ENCODE measurements around the gene GUK1.

The GUK1 gene

DNA sequence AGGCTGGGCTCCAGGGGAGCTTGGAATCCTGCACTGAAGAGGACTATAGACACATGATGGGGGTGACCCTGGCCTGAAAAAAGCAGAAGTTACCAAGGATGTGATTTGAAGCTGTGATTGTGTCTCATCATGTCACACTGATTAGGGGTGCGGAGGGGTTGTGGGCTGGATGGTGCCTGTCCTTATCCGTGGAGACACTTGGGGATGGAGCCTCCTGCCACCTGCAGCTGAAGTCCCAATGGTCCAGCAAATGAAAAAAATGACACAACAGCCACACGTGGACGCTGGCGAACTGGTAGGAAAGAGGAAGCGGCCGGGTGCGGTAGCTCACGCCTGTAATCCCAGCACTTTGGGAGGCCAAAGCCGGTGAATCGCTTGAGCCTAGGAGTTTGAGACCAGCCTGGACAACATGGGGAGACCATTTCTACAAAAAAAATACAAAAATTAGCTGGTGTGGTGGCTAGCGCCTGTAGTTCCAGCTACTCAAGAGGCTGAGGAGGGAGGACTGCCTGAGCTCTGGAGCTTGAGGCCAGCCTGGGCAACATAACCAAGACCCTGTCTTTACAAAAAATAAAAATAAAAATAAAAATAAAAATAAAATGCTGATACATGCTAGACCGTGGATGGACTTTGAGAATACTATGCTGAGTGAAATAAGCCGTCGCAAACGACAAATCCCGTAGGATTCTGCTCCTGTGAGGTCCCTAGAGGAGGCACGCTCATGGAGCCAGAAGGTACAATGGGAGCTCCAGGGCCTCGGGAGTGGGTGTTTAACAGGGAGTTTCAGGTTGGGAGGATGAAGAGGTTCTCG, 24.7 kb downstream of the GUK1 start:
- no peak for DNase-seq

DNA sequence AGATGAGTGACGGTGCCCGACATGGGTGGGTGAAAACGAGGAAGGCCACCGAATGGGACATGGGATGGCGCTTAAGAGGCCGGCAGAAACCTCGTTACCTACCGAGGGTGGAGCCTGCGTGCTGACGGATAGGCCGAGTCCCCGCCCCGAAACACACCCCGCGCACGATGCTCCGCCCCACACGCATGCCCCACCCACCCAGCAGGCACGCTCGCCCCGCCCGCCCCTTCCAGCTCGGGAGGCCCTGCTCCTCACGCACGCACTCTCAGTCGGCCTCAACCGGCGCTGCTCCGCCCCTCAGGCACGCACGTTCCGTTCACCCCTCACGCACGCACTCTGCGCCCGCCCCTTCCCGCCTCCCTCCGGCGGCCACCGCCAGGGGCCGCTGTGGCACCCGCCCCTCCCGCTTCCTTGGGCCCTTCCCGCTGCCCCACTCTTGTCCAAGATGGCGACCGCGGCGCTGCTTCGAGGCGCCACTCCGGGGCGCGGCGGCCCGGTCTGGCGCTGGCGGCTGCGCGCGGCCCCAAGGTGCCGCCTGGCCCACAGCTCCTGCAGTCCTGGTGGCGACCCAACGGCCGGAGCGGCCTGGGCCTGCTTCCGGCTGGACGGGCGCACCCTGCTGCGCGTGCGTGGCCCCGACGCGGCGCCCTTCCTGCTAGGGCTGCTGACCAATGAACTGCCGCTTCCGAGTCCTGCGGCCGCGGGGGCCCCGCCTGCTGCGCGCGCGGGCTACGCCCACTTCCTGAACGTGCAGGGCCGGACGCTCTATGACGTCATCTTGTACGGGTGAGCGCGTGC, 25.5 kb downstream of the GUK1 start, which contains the start of gene IBA57:
Gene IBA57, plus strand, starts transcription at position 433 of the 798 bp plus-strand sequence. Its CDS starts 13 bp downstream, at position 446.
- peak; percentile 100 for DNase-seq

DNA sequence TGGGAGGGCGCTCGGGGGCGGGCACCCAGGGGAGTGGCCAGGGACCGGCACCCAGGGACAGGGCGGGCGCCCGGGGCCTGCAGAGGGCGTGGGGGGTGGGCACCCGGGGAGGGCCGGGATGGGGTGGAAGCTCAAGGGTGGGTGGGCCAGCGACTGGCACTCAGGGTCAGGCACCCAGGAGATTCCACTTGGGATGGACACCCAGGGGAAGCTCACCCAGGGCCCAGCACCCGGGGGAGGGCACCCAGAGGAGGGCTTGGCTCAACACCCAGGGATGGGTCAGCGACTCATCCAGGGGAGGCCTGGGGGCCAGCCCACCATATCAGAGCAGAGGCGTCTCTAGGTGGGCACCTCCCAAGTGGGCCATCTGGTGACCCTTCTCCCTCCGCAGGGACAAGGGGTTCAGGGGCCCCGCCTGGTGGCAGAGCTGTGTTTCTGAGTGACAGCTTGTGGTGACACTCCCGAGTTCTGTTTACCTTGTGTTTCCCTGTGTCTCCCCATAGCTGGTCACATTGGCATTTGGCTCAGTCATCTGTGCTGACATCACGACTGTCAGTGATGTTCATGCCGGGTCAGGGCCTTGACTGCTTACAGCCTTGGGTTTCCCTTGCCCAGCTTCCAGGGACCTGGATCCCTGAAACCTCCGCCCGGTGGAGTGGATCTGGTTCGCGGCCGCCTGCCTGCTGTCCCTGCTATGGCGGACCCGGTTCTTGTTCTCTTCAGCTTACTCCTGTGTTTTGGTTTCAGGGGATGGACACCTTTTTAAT, 26.3 kb downstream of the GUK1 start:
- peak; percentile 69 for DNase-seq

DNA sequence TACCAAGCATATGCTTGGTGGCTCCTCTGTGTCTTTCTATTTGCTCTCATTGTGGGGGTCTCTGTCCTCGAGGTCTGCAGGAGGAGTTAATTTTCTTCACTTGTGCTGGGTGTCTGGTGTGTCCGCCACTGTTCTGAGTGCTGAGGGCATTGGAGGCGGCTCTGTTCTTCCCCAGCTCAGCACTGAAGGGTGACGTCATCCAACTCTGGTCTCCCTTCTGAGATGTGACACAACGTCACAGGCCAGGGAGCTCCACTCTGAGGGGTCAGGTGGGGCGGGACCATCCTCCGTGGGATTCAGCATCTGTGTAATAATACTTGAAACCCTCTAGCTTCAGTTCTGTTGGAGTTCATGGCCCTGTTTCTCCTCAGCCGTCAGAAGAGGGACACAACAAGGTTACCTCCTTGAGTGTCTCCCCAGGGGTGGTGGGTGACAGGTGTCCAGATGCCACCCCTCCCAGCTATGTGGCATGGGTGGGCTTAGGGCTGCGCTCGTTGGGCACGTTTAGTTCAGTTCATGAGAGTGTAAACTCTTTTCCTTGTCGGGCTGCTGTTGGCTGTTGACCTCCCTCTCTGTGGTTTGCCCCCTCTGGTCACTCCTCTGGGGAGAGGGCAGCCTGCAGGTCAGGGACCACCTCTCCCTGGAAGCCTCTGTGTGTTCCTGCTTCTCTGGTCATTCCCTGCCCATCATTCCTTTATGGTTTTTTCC, 28.6 kb downstream of the GUK1 start:
- DNase-seq, result no peak

DNA sequence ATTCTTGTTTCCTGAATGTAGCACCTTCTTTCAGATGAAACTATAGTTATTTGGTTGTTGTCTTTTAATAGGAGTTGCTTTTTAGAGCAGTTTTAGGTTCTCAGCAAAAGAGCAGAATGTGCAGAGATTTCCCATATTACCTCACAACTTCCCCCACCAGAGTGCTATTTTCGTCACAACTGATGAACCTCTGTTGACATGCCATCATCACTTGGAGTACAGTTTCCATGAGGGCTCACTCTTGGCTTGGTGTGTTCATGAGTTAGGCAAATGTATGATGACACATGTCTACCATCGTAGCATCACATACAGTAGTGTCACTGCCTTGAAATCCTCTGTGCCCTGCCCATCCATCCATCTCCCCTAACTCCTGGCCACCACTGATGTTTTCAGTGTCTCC, 29.3 kb downstream of the GUK1 start:
- no peak for DNase-seq

DNA sequence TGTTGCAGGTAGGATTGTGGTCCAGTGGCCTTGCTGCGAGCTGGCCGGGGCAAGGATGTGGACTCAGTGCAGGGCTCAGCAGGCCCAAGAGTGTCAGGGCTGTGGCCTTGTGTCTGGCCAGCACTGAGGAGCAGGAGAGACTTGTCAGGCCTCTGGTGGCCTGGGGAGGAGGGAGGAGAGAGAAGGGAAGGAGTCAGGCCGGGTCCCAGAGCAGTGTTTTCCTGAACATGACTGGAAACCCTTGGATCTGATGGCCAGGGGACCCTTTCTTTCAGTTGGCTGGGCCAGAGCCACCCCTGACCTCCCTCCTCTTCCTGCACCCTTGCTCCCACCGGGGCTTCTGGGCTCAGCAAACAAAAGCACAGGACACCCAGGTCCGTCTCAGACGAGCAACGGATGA, 30.6 kb downstream of the GUK1 start:
- DNase-seq, result no peak

DNA sequence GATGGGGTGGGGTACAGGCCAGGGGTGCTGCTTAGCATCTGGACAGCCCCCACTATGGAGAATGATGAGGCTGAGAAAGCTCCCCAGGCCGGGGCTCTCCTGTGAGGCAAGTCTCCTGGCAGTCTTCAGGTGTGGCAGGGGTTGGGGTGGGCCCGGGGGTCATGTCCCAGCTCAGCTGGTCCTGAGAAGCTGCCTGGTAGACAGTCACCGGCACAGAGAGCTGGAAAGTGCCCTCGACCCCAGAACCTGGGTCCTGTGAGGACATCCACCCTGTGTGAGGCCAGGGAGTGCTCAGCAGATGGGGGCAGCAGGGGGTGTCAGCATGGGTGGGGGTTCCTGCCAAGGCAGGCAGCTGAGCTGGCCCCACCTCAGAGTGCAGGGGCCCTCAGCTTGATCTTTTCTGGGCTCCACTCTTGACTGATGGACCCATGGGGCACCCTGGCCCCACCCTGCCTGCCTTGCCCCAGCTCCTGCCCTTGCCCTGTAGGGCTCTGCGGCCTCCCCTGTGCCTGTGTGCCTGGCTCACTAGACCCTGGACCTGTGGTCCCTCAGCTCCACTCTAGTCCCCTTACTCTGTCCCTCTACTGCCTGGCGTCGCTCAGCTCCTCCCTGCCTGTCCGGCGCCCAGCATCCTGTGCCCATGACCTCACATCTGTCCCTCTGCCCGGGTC, 31.3 kb downstream of the GUK1 start:
- DNase-seq, result no peak

DNA sequence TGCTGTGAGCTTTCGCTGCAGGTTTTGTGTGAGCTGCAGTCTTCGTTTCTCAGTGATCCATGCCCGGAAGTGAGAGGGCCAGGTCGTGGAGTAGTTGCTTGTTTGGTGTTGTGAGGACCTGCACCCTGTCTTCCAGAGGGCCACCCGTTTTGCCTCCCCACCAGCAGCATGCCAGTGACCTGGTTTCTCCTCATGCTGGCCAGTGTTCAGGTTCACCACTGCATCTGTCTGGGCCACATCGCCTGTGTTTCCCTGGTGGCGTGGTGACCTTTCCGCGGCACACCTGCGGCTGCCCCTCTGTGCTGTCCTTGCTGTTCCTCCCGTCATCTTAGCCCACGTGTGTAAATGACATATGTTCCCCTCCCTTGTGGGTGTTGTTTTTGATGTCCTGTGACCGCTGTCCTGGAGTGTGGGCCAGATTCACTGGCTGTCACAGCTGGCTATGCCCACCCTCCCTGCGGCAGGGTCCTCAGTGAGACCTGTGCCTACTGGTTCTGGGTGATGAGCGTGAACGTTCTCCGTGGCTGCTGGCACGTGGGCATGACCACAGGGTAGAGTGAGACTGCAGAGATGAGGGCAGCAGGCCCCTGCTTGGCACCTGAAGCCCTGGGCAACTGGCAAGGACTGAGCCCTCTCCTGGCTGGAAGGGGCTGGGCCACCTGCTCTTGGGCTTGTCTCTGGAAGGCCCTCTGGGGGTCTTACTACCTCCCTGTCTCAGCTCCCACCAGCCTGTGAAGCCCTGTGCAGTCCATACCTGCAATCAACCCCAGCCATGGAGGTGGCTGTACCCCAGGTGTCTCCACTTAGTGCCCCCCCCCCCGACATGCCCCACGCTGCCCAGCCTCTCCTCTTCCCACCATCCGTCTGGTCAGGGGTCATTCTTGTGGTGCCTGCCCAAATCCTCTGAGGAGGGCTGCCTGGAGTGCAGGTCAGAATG, 32.8 kb downstream of the GUK1 start:
- DNase-seq, result no peak

DNA sequence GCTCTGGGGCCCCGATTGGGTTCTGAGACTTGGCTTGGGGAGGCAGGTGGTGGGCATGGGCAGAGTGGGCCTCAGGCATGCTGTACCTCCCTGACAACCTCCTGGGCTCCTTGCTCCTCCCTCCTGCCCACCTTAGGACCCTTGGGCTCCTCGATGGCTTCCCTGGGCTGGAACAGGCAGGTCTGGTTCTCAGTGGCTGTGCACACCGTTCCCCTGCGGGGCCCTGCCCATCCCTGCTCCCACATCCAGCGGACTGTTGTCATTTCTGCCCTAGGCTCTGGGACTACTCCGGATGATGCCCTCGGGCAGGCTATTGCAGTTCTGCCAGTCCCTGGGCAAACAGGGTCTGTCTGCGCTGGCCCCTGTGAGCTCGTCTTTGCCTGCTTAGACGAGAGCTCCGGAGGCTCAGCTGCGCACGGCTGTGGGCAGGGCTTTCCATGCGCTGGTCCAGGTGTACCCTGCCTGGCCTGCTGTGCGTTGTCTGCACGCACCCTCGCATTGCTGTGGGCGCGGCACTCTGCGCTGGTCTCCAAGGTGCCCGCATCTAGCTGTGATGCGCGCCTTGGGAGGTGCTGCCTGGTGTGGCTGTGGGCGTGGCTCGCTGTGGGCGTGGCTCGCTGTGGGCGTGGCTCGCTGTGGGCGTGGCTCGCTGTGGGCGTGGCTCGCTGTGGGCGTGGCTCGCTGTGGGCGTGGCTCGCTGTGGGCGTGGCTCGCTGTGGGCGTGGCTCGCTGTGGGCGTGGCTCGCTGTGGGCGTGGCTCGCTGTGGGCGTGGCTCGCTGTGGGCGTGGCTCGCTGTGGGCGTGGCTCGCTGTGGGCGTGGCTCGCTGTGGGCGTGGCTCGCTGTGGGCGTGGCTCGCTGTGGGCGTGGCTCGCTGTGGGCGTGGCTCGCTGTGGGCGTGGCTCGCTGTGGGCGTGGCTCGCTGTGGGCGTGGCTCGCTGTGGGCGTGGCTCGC, 33.7 kb downstream of the GUK1 start:
- peak; percentile 53 for DNase-seq

DNA sequence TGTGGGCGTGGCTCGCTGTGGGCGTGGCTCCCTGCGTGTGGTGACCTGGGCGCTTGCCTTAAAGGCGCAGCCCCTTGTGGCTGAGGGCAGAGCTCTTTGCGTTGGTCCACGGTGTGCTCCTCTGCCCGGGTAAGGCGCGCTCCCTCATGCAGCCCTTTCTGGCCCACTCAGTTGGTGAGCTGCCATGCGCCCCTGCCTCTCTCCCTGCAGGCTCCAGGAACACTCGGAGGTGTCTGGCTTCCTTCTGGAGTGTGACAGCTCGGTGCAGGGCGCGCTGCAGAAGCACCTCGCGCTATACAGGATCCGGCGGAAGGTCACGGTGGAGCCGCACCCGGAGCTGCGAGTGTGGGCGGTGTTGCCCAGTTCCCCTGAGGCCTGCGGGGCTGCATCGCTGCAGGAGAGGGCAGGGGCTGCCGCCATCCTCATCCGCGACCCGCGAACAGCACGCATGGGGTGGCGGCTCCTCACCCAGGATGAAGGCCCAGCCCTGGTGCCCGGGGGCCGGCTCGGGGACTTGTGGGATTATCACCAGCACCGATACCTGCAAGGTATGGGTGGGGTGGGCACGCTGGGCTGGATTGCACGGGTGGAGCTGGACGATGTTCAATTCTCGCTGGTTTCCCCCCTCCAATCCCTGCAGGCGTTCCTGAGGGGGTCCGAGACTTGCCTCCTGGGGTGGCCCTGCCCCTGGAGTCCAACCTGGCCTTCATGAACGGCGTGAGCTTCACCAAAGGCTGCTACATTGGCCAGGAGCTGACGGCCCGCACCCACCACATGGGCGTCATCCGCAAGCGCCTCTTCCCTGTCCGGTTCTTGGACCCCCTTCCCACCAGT, 34.6 kb downstream of the GUK1 start:
- DNase-seq, result peak; percentile 49

DNA sequence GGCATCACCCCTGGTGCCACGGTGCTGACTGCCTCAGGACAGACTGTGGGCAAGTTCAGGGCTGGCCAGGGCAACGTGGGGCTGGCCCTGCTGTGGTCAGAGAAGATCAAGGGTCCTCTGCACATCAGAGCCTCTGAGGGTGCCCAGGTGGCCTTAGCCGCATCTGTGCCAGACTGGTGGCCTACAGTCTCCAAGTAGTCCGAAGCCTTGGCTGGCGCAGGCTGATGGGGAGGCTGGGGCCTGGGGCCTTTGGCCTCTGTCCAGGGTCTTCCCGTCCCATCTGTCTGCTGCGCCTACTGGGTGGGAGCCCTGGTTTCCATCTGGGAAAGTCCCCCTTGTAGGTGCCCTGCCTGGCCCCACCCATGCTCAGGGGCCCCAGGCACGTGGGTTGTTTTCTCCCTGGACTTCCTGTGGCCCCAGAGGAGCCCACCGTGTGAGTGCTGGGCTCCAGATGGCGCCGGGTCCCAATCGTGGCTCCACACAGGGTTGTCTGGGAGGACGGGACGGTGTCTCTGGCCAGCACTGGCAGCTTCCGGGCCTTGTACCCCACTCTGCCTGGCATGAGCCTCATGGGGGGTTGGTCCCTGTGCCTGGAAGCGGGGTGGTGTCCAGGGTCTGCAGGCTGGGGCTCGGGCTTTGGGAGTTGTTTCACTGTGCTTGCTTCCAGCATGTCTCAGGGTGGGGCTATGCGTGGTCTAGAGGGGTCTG, 35.4 kb downstream of the GUK1 start:
- DNase-seq, result no peak

DNA sequence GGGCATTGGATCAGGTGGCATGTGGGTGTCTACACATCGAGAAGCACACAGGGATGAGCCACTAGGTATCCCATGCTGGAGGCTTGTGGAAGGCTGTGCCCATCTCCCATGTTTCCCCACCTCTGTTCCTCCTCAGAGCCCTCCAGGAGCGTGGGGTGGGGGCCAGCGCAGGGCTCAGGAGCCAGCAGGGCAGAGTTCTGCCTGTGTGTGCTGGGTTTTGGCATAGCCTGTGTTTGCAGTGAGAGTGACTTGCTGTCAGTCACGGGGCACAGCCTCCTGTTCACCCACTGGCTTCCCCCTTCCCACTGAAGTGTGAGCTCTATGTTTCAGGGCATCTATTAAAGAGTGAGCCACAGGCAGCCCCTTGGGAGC, 35.9 kb downstream of the GUK1 start:
- no peak for DNase-seq

DNA sequence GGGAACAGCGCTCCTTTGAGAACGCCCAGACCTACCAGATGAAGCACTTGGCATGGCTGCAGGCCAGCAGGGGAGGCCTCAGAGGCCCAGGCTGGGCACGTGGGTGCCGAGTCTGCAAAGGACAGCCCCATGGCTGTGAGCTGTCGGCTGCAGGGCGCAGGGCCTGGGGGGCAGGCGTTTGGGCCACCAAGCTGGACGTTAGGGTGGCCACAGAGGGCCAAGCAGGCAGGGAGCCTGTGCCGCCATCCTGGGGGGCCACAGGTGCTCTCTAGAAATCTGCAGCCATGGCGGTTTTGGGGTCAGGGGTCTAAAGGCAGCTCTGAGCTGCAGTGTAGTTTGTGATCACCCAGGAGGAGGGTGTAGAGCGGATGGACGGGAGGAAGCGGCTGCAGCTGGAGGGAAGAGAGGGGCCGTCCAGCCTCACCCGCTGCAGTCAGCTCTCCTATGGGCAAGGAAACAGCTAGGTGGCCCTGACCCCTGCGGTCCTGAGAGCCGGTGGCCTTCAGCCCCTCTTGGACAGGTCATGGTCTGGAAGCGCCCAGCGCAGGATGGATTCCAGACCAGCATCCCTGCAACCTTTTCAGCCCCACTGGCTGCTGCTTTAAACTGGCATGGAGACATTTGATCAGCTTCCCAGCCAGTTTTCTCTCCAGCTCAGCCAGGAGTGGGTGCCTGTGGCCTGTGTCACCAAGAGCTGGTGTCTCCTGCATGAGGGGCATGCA, 36.5 kb downstream of the GUK1 start:
- no peak for DNase-seq

DNA sequence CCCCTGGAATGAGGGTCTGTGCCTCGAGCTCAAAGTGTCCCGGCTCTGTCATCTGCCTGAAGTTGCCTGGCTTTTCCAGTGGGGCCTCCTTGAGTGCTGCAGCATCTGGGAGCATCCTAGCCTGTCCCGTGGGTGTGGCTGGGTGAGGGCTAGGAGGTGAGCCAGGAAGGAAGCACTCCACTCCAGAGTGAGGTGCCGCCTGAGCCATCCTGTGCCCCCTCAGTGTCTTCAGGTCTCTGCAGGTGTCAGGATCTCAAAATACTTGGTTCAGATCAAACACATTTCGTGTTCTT, 37.0 kb downstream of the GUK1 start:
- no peak for DNase-seq

DNA sequence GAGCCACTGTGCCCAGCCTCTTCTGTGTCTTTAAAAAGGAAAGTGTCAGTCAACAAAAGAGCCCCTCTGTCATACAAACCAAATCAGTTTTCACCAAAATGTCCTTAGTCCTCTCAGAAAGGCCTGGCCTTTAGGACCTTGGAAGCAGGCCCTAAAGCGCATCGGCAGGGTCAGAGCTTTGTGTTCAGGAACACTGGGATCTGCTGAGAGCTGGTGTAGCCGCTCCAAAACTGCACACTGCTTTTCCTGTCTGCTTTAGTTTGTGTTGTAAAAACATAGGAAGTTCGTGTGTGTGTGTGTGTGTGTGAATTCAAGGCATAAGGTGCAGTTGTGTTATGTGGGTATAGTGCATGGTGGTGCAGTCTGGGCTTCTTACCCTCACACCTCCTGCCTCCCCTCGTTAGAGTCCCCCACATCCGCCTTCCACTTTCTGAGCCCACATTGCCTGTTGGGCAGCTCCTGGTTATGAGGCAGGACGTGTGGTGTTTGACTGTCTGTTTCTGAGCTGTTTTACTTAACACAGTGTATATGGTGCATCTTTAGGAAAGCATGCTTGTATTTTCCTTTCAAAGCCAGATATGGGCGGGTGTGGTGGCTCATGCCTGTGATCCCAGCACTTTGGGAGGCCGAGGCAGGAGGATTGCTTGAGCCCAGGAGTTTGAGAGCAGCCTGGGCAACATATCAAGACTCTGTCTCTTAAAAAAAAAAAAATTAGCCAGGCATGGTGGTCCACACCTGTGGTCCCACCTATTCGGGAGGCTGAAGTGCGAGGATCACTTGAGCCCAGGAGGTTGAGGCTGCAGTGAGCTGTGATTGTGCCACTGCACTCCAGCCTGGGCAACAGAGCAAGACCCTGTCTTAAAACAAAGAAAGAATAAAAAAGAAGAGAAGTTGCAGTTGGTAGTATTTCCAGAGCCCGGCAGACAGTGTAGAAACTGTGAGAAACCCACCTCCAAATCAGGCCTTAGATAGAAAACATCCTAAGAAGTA, 37.9 kb downstream of the GUK1 start:
- no peak for DNase-seq

Measured in activated CD4-positive, alpha-beta T cell treated with anti-CD3 and anti-CD28 coated beads for 48 hours (primary cell).